ENCODE measurements around the gene ARL17A.
"Not testable (repeated sequence)": the region's sequence is repeated elsewhere in the genome, so short reads cannot be mapped to it uniquely, and the experiment has no call there.

- TF ChIP-seq CTCF, POLR2A, POLR2AphosphoS5 (IDR thresholded peaks at IDR 0.05): not testable (repeated sequence)
Measured at GRCh38 chr17:46624726-46625125, 45.2 kb upstream of the ARL17A start.

Measured in sigmoid colon (tissue), 4 donors.